IPS-15b (cell line): ENCODE measurements around the gene MAML2.

Experiments used
- H3K27me3 ChIP-seq: one replicate; pipeline ENCODE4 v1.6.1; 2013; ENCODE audit warnings: low read length; ENCODE audit not compliant: control insufficient read depth, insufficient read depth
- H3K36me3 ChIP-seq: one replicate; pipeline ENCODE4 v1.6.1; 2013; ENCODE audit warnings: low read length; ENCODE audit not compliant: control insufficient read depth, insufficient read depth
- H3K4me1 ChIP-seq: one replicate; pipeline ENCODE4 v1.6.1; 2013; ENCODE audit warnings: mild to moderate bottlenecking, low read length; ENCODE audit not compliant: control insufficient read depth, insufficient read depth
- H3K4me3 ChIP-seq: one replicate; pipeline ENCODE4 v1.5.1; 2013; ENCODE audit warnings: low read depth, low read length
- H3K9ac ChIP-seq: one replicate; pipeline ENCODE4 v1.6.1; 2013; ENCODE audit warnings: low read depth, mild to moderate bottlenecking, low read length
- H3K9me3 ChIP-seq: one replicate; pipeline ENCODE4 v1.6.1; 2013; ENCODE audit warnings: mild to moderate bottlenecking, low read length; ENCODE audit not compliant: control insufficient read depth, insufficient read depth

The MAML2 gene

DNA sequence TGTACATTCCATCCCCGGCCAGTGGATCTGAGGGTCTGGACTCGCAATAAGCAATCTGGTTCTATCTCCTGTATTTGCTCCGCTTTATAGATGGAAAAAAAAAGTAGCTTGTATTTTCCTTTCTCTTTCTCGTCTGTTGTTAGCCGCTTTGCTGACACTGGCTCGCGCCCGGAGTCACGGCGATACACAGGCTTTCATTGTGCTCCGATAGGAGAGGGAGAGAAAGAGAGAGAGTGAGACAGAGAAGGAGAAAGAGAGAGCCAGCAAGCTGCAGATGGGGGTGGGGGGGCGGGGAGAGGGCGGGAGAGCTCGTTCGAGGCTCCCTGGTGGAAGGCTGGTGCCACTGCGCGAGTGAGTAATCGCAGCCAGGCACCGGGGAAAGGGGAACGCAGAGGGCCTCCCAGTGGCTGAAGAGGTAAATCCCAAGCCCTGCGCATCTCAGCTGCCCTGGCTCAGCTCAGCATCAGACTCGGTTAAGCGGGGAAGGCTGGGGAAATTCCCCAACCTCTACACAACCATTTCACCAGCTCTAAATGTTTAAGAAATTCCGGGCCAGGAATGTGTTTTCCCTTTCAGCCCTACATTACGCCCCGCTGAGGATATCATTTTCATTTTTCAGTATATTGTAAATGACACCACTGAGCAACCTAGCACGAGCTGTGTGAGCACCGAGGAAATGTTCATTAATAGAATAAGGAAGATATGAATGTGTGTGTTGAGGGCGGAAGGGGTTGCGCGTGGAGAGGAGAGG lies at the start of gene MAML2:
MAML2 (minus strand) TSS at position 235 of the 751 bp plus-strand sequence. CDS start 1,300 bp downstream, outside the sequence.
- Histone ChIP-seq H3K36me3 (no peaks in the 10 kb centered on the region), H3K9ac (peak within 1 kb of the TSS; percentile 74), H3K4me3 (peak within 1 kb of the TSS; percentile 90), H3K9me3 (no peaks in the 10 kb centered on the region), H3K27me3 (peaks cover 2% of the 10 kb centered on the region), H3K4me1 (peaks cover 20% of the 10 kb centered on the region)

DNA sequence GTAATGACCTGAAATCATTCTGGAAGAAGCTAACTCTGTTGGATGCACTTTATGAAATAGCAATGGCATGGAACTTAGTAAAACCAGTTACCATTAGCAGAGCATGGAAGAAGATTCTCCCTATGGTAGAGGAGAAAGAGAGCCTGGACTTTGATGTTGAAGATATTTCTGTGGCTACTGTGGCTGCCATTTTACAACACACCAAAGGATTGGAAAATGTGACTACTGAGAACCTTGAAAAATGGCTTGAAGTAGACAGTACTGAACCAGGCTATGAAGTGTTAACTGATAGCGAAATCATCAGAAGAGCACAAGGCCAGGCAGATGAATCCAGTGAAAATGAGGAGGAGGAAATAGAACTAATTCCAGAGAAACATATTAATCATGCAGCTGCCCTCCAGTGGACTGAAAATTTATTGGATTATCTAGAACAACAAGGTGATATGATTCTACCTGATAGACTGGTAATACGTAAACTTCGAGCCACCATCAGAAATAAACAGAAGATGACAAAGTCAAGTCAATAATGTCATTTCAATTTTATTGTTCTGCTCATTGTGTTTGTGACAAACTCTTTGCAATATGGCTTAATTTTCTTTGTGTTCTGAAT lies 48.8 kb upstream of the MAML2 start:
- Histone ChIP-seq H3K27me3 (no peaks in the 10 kb centered on the region), H3K36me3 (no peaks in the 10 kb centered on the region), H3K4me1 (peaks cover 3% of the 10 kb centered on the region)

DNA sequence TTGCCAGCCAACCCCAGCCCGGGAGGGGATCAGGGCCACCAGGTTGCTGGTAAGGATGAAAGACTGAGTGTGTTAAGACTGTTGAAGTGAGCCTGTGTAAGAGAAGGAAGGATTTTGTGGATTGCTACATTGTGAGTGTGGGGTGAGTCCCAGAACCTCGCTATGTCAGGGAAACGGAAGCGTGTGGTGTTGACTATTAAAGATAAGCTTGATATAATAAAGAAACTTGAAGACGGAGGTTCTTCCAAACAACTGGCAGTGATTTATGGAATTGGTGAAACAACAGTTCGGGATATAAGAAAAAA lies 47.4 kb upstream of the MAML2 start:
- peaks cover 3% of the 10 kb centered on the region for H3K4me1 ChIP-seq
- peak overlapping the region; percentile 86 for H3K4me3 ChIP-seq
- no peak overlapping the region for H3K9ac ChIP-seq
- H3K36me3 ChIP-seq = no peaks in the 10 kb centered on the region
- H3K27me3 ChIP-seq = no peaks in the 10 kb centered on the region
- no peaks in the 10 kb centered on the region for H3K9me3 ChIP-seq

More for the DNA sequence above, 48.8 kb upstream of the MAML2 start:
- no peak overlapping the region for H3K4me3 ChIP-seq
- H3K9me3 ChIP-seq = no peaks in the 10 kb centered on the region
- H3K9ac ChIP-seq = no peak overlapping the region

DNA sequence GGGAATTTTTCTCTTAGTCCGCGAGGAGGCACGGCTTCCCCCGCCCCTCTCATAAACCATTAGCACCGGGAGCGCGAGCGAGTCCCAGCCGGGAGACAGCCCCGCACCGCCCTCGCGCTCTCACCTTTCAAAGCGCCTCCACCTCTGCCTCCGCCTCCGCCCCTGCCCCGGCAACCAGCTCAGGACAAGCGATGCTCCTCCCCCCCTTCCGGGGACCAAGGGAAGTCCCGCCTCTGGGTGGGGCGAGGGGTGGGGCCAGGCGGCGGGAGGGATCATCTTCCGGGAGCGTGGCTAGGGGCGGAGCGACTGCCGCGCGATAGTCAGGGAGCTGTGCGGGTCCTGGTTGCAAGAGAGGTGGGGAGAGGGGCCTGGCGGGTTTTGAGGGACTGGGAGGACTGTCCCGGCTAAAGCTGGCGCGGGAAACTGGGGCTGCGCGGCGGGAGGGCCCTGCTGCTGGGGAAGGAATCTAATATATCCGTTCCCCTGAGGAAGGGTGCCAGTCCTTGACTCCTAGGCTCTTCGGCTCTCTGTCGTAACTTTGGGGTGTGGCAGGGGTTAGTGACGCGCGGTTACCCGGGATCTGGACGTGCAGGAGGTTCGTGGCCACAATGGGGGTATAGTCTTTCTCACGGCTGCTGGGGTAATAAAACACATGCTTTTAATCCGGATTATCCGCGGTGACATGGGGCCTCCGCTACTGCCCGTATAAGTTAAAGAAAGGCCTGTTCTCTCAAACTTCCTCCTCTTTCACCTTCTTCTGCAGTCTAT lies 46.9 kb upstream of the MAML2 start, which contains the start of the genes CCDC82 and JRKL:
CCDC82 (minus strand) TSS at position 193 of the 768 bp plus-strand sequence. CDS start 5,165 bp downstream, outside the sequence.
JRKL (plus strand) TSS at position 294 of the 768 bp plus-strand sequence. CDS start 637 bp downstream, outside the sequence.
- Histone ChIP-seq H3K4me3 (peak within 1 kb of the TSS; percentile 86), H3K4me1 (peaks cover 3% of the 10 kb centered on the region), H3K9me3 (no peaks in the 10 kb centered on the region), H3K36me3 (no peaks in the 10 kb centered on the region), H3K9ac (peak within 1 kb of the TSS; percentile 76), H3K27me3 (no peaks in the 10 kb centered on the region)

DNA sequence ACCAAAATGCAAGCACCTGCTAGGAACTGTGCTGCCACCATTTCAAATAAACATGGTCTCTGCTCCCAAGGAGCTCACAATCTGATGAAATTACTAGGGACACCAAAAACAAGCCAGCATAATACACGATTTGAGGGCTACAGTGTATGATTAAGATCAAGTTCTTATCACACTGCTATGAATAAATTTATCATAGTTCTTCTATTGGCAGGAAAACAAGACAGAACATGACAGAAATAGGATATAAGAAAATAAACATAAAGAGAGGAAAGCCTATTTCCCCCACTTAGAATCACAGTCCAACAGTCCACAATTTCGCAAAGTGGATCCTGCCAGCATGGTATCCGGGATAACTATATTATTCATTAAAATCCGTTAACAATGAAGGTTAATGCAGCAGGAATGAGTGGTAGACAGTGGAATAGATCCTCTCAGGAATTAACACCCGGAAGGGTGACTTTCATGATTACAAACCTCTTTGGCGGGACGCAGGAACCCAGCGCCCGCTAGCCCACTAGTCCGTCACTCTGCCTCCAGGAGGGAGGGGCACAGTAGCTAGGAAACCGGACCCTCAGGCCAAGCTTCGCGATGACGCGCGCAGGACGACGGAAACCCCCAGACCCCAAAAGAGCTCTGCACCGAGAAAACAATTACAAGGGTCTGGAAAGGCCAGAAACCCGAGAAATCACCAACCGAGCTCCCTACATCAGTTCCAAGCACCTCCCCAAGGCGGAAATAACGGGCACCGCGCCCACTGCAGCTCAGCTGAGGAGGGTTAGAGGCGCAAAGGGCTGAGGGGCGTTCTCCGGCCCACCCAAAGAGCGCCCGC lies 46.1 kb upstream of the MAML2 start:
- Histone ChIP-seq H3K4me1 (peaks cover 3% of the 10 kb centered on the region), H3K36me3 (no peaks in the 10 kb centered on the region), H3K9ac (peak overlapping the region; percentile 76)

DNA sequence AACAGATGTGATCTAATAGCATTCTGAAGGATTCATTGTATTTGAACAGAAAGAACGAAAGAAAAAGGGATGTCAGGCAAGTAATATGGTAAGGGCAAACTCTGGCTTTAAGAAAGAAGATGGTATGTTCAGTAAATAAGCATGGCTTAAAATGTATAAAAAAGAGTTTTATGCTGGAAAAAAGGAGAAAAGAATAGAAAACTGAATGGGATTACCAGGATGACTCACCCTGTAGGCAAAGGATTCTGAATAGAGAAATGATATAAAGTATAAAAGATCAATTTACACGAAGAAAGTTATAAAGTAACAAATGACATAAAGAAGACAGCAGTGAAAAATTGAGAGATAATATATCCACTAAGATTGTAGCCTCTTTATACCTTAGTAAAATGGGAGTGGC lies 42.2 kb upstream of the MAML2 start:
- peaks cover 3% of the 10 kb centered on the region for H3K4me1 ChIP-seq

More for the DNA sequence above, 46.1 kb upstream of the MAML2 start:
- no peaks in the 10 kb centered on the region for H3K27me3 ChIP-seq
- H3K9me3 ChIP-seq = no peaks in the 10 kb centered on the region
- peak overlapping the region; percentile 86 for H3K4me3 ChIP-seq

DNA sequence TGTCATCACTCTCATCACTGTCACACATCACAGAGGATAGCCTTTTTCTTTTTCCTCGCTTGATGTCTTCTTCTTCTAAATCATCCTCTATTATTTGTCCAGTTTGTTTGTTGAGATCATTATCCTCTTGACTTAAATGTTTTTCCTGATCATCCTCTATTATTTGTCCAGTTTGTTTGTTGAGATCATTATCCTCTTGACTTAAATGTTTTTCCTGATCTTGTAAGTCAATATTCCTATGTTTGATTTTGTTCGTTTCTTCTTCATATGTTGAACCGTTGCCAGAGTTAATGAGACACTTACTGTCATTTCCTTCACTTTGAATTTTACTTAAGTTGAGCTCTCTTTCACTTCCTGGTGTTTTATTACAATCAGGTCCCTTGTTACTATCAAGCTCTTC lies 41.2 kb upstream of the MAML2 start:
- Histone ChIP-seq H3K4me1 (peaks cover 3% of the 10 kb centered on the region), H3K9me3 (no peaks in the 10 kb centered on the region), H3K9ac (no peak overlapping the region), H3K4me3 (no peak overlapping the region), H3K27me3 (no peaks in the 10 kb centered on the region), H3K36me3 (no peaks in the 10 kb centered on the region)

More for the DNA sequence above, 42.2 kb upstream of the MAML2 start:
- Histone ChIP-seq H3K4me3 (no peak overlapping the region), H3K27me3 (no peaks in the 10 kb centered on the region), H3K36me3 (no peaks in the 10 kb centered on the region), H3K9ac (no peak overlapping the region), H3K9me3 (no peaks in the 10 kb centered on the region)

DNA sequence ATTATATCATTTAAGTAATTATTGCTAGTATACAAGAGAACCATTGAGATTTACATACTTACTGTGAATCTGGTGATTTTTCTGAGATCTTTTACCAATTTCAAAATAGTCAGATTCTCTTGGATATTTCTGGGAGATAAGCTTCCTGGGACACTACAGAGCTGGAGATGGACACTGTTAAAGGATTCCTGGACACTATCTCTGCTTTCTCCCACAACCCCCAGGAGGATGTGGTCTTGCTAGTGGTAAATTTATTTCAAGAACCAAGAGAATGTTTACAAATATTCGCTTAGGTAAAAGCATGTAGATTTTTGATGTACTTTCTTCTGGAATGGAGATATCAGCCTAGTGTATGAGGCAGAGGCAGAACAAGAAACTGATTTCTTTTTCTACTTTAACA lies 33.8 kb upstream of the MAML2 start:
- H3K36me3 ChIP-seq = no peaks in the 10 kb centered on the region
- H3K4me3 ChIP-seq = no peak overlapping the region
- no peaks in the 10 kb centered on the region for H3K4me1 ChIP-seq
- H3K27me3 ChIP-seq = no peaks in the 10 kb centered on the region
- no peak overlapping the region for H3K9ac ChIP-seq
- no peaks in the 10 kb centered on the region for H3K9me3 ChIP-seq

DNA sequence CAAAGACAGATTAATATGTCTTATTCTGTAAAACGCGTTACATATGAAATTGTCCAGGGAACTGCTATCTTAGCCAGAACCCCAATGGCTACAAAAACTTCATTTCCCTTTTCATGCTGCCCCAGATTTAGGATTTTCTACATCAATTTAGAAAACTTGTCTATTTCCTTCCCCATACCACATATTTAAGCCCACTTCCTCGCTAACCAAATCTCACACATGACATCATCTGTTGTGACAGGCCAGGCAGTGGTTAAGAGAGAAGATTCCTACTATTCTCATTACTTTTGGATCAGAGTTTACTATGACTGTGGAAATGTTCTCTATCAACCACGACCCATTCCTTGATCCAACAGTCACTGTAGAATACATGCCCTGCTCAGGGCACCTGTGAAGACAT lies 30.8 kb upstream of the MAML2 start:
- H3K9ac ChIP-seq = no peak overlapping the region
- H3K4me3 ChIP-seq = no peak overlapping the region
- H3K27me3 ChIP-seq = no peaks in the 10 kb centered on the region
- no peaks in the 10 kb centered on the region for H3K9me3 ChIP-seq
- H3K4me1 ChIP-seq = no peaks in the 10 kb centered on the region
- H3K36me3 ChIP-seq = no peaks in the 10 kb centered on the region

DNA sequence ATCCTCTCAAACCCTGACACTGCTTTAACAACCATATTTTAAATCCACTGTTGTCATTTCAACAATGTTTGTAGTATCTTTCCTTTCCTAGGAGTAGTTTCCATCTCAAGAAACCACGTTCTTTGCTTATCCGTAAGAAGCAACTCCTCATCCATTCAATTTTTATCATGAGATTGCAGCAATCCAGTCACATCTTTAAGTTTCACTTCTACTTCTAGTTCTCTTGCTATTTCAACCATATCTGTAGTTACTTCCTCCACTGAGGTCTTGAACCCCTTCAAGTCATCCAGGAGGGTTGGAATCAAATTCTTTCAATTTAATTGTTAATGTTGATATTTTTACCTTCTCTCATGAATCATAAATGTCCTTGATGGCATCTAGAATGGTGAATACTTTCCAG lies 24.3 kb upstream of the MAML2 start:
- Histone ChIP-seq H3K36me3 (no peaks in the 10 kb centered on the region), H3K4me3 (no peak overlapping the region), H3K9ac (no peak overlapping the region), H3K4me1 (no peaks in the 10 kb centered on the region), H3K9me3 (no peaks in the 10 kb centered on the region), H3K27me3 (no peaks in the 10 kb centered on the region)

DNA sequence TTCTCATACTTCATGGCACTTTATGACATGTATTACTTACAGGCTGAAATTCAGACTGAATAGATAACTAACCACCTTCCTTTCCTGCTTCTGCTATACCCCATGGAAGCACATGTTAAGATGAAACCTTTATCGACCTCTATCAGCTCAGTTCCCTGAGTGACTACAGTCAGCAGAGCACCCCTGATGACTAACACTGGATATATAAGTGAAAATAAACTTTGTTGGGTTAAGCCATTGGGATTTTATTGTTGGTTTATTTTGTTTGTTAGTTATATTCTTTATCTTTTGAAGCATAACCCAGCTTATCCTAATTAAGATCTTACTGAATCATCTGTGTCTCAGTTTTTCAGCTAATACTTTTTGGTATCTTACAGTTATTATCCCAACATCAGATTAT lies 23.0 kb upstream of the MAML2 start:
- H3K9me3 ChIP-seq = no peaks in the 10 kb centered on the region
- H3K4me1 ChIP-seq = no peaks in the 10 kb centered on the region
- no peak overlapping the region for H3K9ac ChIP-seq
- no peaks in the 10 kb centered on the region for H3K27me3 ChIP-seq
- no peaks in the 10 kb centered on the region for H3K36me3 ChIP-seq
- H3K4me3 ChIP-seq = no peak overlapping the region
